OCI-LY3 (cell line): Measurements from ENCODE around the gene PLCB2.

Experiments
- H2AFZ ChIP-seq: fragments of 200-600, 300-600 bp; shearing (Covaris generic); 2 replicates; pipeline ENCODE4 v1.6.0; 2014; ENCODE audit warnings: antibody characterized with exemption, low read depth, low read length
- H3K27ac ChIP-seq: fragments of 200-600, 300-600 bp; sonication (generic); 2 replicates; pipeline ENCODE4 v1.5.1; 2014; ENCODE audit warnings: mild to moderate bottlenecking, low read length, moderate library complexity, mixed read lengths
- H3K27me3 ChIP-seq: fragments of 200-600, 300-600 bp; sonication (generic); 2 replicates; pipeline ENCODE4 v1.6.1; 2014; ENCODE audit warnings: low read depth, low read length, mixed read lengths
- H3K36me3 ChIP-seq: fragments of 200-600, 300-600 bp; sonication (generic); replicated peaks from 2 replicates; pipeline ENCODE3; 2014; ENCODE audit warnings: low read depth, low read length, mixed read lengths
- H3K4me1 ChIP-seq: fragments of 300-600, 200-600 bp; sonication (generic); 2 replicates; pipeline ENCODE4 v1.6.1; 2014; ENCODE audit warnings: low read length, mixed read lengths
- H3K4me2 ChIP-seq: fragments of 200-600, 300-600 bp; sonication (generic); 2 replicates; pipeline ENCODE4 v1.6.1; 2014; ENCODE audit warnings: low read length, mixed read lengths
- H3K4me3 ChIP-seq: fragments of 300-600, 200-600 bp; sonication (generic); 2 replicates; pipeline ENCODE4 v1.5.1; 2014; ENCODE audit warnings: antibody characterized with exemption, mild to moderate bottlenecking, low read length, moderate library complexity
- H3K79me2 ChIP-seq: fragments of 300-600, 200-600 bp; shearing (Covaris generic); 2 replicates; pipeline ENCODE4 v1.6.1; 2014; ENCODE audit warnings: mild to moderate bottlenecking, low read length, mixed read lengths
- H3K9ac ChIP-seq: fragments of 300-600, 200-600 bp; shearing (Covaris generic); 2 replicates; pipeline ENCODE4 v1.6.0; 2014; ENCODE audit warnings: mild to moderate bottlenecking, low read length, moderate library complexity
- H3K9me3 ChIP-seq: fragments of 200-600, 300-600 bp; shearing (Covaris generic); 2 replicates; pipeline ENCODE4 v1.6.1; 2014; ENCODE audit warnings: low read length, mixed read lengths; ENCODE audit not compliant: insufficient read depth
- H4K20me1 ChIP-seq: fragments of 200-600, 300-600 bp; sonication (generic); 2 replicates; pipeline ENCODE4 v1.6.1; 2016; ENCODE audit warnings: low read length, mixed read lengths; ENCODE audit not compliant: insufficient read depth
- EZH2phosphoT487 ChIP-seq: fragments of 200-600 bp; shearing (Covaris generic); IDR thresholded peaks from 2 replicates; pipeline ENCODE4 v1.6.1; 2018; ENCODE audit warnings: antibody characterized with exemption, mixed run types, low read depth
- TF ChIP-seq, protein P1 (sequence below): fragments of 200-600, 300-600 bp; sonication (generic); IDR thresholded peaks from 2 replicates; pipeline ENCODE4 v1.5.1; 2014; ENCODE audit warnings: antibody characterized with exemption, low read length, low read depth

PLCB2 gene

DNA sequence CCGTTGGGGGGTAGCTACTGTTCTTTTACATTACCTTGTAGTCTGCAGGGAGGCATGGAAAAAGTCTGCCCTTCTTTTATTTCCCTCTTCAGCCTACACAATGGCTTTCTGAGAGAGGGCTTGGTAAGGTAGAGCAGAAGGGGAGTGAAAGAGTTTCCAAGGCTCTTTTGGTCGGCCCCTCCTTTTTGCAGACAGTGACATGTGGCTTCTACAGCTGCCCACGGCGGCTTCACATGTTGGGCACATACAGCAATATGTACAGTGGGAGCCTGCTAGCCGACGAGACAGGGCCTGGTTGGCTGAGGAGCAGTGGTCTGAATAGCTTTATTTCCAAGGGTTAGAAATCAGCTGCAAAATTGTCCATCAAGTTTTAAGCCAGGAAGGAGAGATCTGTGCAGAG, 19.7 kb upstream of the PLCB2 start:
- Histone ChIP-seq H3K27ac (no peak overlapping the region), H3K4me3 (no peak overlapping the region), H3K27me3 (no peaks in the 10 kb centered on the region), H3K36me3 (peaks cover 43% of the 10 kb centered on the region), H3K79me2 (0 out of 2 replicates have a peak, but pooled peaks cover 2% of the 10 kb centered on the region), H3K9me3 (no peaks in the 10 kb centered on the region), H3K4me1 (peaks cover 30% of the 10 kb centered on the region), H4K20me1 (0 out of 2 replicates have a peak, but pooled peaks cover 9% of the 10 kb centered on the region), H3K9ac (no peak overlapping the region), H3K4me2 (no peak overlapping the region), H2AFZ (no peak overlapping the region)
- TF ChIP-seq, protein P1, sequence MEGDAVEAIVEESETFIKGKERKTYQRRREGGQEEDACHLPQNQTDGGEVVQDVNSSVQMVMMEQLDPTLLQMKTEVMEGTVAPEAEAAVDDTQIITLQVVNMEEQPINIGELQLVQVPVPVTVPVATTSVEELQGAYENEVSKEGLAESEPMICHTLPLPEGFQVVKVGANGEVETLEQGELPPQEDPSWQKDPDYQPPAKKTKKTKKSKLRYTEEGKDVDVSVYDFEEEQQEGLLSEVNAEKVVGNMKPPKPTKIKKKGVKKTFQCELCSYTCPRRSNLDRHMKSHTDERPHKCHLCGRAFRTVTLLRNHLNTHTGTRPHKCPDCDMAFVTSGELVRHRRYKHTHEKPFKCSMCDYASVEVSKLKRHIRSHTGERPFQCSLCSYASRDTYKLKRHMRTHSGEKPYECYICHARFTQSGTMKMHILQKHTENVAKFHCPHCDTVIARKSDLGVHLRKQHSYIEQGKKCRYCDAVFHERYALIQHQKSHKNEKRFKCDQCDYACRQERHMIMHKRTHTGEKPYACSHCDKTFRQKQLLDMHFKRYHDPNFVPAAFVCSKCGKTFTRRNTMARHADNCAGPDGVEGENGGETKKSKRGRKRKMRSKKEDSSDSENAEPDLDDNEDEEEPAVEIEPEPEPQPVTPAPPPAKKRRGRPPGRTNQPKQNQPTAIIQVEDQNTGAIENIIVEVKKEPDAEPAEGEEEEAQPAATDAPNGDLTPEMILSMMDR = no peak
- no peak for TF ChIP-seq EZH2phosphoT487

DNA sequence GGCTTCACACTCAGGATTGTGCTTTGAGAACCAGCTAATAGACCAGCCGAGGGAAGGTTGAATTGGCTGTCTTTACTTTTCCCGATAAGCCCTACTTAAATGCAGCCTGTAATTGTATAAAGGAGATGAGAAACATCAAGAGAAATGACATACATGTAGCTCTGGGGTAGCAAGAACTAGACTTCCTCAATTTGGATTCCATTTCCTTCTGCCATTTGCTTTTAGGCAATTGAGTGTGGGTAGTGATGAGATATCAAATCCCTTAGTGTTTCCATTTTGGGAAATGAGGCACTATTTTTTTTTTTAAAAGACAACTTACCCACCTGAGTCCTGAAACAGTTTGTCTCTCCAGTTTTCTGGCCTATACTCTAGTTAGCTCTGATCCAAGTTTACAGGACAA, 18.0 kb upstream of the PLCB2 start:
- Histone ChIP-seq H3K79me2 (0 out of 2 replicates have a peak, but pooled peaks cover 2% of the 10 kb centered on the region), H2AFZ (no peak overlapping the region), H3K9ac (no peak overlapping the region), H3K9me3 (no peaks in the 10 kb centered on the region), H3K4me3 (no peak overlapping the region), H3K27me3 (no peaks in the 10 kb centered on the region), H4K20me1 (0 out of 2 replicates have a peak, but pooled peaks cover 9% of the 10 kb centered on the region), H3K27ac (no peak overlapping the region), H3K4me2 (no peak overlapping the region), H3K36me3 (peaks cover 39% of the 10 kb centered on the region), H3K4me1 (peaks cover 35% of the 10 kb centered on the region)
- no peak for TF ChIP-seq EZH2phosphoT487

GRCh38 chr15:40325188-40325587, 17.5 kb upstream of the PLCB2 start:
- Histone ChIP-seq H3K4me1 (peaks cover 30% of the 10 kb centered on the region), H3K27ac (no peak overlapping the region), H4K20me1 (0 out of 2 replicates have a peak, but pooled peaks cover 9% of the 10 kb centered on the region), H3K27me3 (no peaks in the 10 kb centered on the region), H3K9me3 (no peaks in the 10 kb centered on the region), H2AFZ (no peak overlapping the region), H3K36me3 (peaks cover 39% of the 10 kb centered on the region), H3K9ac (0 out of 2 replicates have a peak overlapping the region, but pooled peaks have one; percentile 69), H3K4me3 (peak overlapping the region; percentile 88), H3K4me2 (peak overlapping the region; percentile 93), H3K79me2 (0 out of 2 replicates have a peak, but pooled peaks cover 2% of the 10 kb centered on the region)
- TF ChIP-seq EZH2phosphoT487 = no peak
- TF ChIP-seq, protein P1 = no peak

DNA sequence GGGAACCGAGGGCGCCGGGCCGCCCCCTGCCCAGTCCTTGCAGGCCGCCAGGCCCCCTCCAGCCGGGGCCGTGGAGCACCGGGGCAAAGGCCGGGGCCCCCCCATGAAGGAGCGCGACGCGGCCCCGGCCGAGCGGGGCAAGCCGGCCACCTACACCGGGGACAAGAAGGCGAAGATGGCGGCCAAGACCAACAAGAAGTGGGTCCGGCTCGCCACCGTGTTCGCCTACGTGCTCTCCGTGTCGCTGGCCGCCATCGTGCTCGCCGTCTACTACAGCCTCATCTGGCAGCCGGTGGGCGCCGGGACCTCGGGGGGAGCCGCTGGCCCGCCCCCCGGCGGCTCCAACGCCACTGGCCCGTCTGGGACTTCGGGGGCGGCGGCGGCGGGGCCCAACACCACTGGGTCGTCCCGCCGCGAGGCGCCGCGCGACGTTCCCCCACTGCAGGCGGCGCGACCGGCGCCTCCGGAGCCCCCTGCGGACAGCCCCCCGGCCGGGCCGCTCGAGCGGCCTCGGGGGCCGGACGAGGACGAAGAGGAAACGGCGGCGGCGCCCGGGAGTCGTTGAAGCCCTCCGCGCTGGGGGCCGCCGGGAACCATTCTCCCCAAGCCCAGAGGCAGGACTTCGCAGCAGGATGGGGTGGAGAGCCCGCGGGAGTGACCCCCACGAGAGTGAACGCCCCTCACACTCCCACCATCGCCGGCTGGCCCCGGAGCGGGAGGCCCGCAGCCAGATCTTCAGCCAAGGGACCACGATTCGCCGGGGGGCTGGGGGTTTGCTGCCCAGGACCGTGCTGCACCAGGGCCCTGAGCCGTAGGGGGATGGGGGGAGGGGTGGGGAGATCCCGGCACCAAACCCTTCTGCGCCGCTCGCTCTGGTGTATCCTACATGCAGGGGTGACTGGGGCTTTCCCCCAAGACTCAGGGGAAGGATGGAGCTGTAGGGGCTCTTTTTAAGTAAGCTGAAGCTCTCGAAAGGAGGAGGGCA, 16.5 kb upstream of the PLCB2 start:
- H3K9me3 ChIP-seq = no peaks in the 10 kb centered on the region
- H3K27ac ChIP-seq = no peak overlapping the region
- TF ChIP-seq EZH2phosphoT487 = no peak
- TF ChIP-seq, protein P1 = no peak
- peak overlapping the region; percentile 93 for H3K4me2 ChIP-seq
- H3K9ac ChIP-seq = peak overlapping the region; percentile 69
- no peak overlapping the region for H2AFZ ChIP-seq
- peaks cover 34% of the 10 kb centered on the region for H3K36me3 ChIP-seq
- peaks cover 26% of the 10 kb centered on the region for H3K4me1 ChIP-seq
- H3K4me3 ChIP-seq = peak overlapping the region; percentile 88
- H4K20me1 ChIP-seq = 0 out of 2 replicates have a peak, but pooled peaks cover 9% of the 10 kb centered on the region
- 0 out of 2 replicates have a peak, but pooled peaks cover 2% of the 10 kb centered on the region for H3K79me2 ChIP-seq
- no peaks in the 10 kb centered on the region; the same call in 1 of the 2 replicates for H3K27me3 ChIP-seq
